A549 treated with GW870086 at 1 μM for 4 hours (cell line): ENCODE measurements around the gene ZNF506. TPM values are rescaled to one million over a fixed set of nuclear protein-coding genes. Genes with fewer than 3 reads are reported as not detected.

Source experiments
- total RNA-seq: library from RNA; stranded (reverse); fragments of 200-300 nt; extraction: Qiagen RNA extraction; gene quantifications from 5 replicates; pipeline ENCODE4 v1.2.3, GENCODE V29; 2022; ENCODE audit warnings: low read depth

ZNF506 gene
- 0.13 to 0.49 TPM (median 0.27 TPM) in 4 of 5 replicates, not detected in the other for total RNA-seq

DNA sequence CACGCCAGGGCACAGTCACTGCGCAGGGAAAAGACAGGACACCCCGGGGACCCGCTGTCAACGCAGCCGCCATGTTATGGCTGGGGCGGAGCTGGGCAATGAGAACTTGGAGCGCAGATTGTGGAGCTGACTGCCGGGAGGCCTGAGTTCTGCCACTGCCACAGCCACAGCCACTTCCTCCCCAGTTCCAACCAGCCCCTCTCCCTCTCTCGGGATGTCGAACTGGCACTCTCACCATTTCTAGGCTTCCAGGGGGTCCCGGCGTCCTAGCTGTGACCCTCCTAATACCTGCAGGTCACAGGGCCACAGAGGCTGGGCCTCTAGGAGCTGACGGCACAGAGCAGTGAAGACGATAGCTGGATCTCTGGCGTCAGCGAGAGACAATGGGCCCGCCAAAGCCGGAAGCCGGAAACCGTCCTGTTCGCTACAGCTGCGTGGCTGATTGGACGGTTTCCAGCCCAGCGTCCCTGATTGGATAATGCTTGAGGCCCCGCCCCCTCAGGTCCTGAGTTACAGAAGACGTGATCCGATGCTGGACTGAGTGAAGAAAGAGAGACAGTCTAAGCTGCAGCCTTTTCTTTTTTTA lies at the start of gene ZNF506:
ZNF506 (minus strand) TSS at position 385 of the 586 bp plus-strand sequence; CDS start at position 238, 147 bp downstream.

DNA sequence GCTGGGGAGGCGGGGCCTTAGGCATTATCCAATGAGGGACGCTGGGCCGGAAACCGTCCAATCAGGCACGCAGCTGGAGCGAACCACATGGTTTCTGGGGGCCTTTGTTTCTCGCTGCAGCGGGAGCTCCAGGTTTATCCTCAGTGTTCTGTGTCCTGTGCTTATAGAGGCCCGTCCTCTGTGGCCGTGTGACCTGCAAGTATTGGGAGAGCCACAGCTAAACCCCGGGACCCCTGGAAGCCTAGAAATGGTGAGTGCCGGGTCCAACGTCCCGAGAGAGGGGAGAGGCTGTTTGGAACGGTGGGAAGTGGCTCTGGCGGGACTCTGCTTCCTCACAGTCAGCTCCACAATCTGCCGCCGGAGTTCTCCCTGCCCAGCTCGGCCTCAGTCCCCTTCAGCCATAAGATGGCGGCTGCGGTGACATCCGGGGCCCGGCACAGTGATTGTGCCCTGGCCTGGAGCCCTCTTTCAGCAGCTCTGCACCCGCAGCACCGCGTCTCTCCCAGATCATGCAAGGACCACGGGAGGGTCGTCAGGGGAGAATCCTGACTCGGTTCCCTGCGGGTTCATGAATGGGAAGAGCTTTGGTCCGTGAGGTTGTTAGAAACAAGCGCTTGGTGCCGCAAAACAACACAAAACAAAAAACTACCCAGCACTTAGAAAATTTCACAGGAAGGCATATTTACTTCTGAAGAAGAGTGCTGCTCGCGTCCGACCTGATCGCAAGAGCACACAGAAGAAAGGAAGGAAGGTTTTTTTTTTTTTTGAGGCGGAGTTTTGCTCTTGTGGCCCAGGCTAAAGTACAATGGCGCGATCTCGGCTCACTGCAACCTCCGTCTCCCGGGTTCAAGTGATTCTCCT lies 44.4 kb upstream of the ZNF506 start, which contains the start of gene ZNF253:
ZNF253 (plus strand) TSS at position 133 of the 861 bp plus-strand sequence; CDS start at position 248, 115 bp downstream.

Other genes starting within 250 kb of the ZNF506 start
- 1.5 to 2.9 TPM (median 2.2 TPM) in 5 replicates for gene PBX4, start 203.1 kb downstream of the ZNF506 start, total RNA-seq
- 4.4 to 5.7 TPM (median 4.9 TPM) in 5 replicates for gene LPAR2, start 193.5 kb downstream of the ZNF506 start, total RNA-seq
- 4.5 to 7.1 TPM (median 6.1 TPM) in 5 replicates for gene GMIP, start 178.1 kb downstream of the ZNF506 start, total RNA-seq
- 22.5 to 34.4 TPM (median 32.4 TPM) in 5 replicates for gene ATP13A1, start 158.1 kb downstream of the ZNF506 start, total RNA-seq
- gene ZNF101, start 152.9 kb downstream of the ZNF506 start, total RNA-seq = 2.2 to 6.6 TPM (median 4.7 TPM) in 5 replicates
- gene ZNF14, start 88.6 kb downstream of the ZNF506 start, total RNA-seq = 1.7 to 2.6 TPM (median 2.1 TPM) in 5 replicates
- 0.06 TPM in 1 of 5 replicates, not detected in the others for gene ZNF253, start 44.1 kb upstream of the ZNF506 start, total RNA-seq
- not detected in 5 replicates for gene ZNF93, start 79.2 kb upstream of the ZNF506 start, total RNA-seq
- gene ZNF682, start 217.8 kb upstream of the ZNF506 start, total RNA-seq = not detected in 5 replicates